ENCODE measurements around the gene LITAF.
"Not testable (repeated sequence)": the region's sequence is repeated elsewhere in the genome, so short reads cannot be mapped to it uniquely, and the experiment has no call there.

The LITAF gene

GRCh38 chr16:11580451-11581086 lies 6.2 kb downstream of the LITAF start:
- FAIRE-seq = no peak
- TF ChIP-seq POU2F2 (IDR thresholded peaks at IDR 0.05; ENCODE audit: low read depth, low read length) = no peak
- TF ChIP-seq POLR2A (IDR thresholded peaks at IDR 0.05; ENCODE audit: low read depth, low read length) = no peak
- TF ChIP-seq POLR2AphosphoS5 (IDR thresholded peaks at IDR 0.05; ENCODE audit: low read depth, low read length) = no peak
- TF ChIP-seq PAX5 (IDR thresholded peaks at IDR 0.05; ENCODE audit: insufficient read depth, low read length, severe bottlenecking) = no peak
- no peak for TF ChIP-seq TAF1 (IDR thresholded peaks at IDR 0.05; ENCODE audit: low read depth, low read length)
- TF ChIP-seq SPI1 (IDR thresholded peaks at IDR 0.05; ENCODE audit: low read depth, low read length) = no peak

GRCh38 chr16:11577290-11577660 lies 9.4 kb downstream of the LITAF start:
- DNase-seq (ENCODE audit: insufficient read length, low spot score); FAIRE-seq: not testable (repeated sequence)

More at GRCh38 chr16:11580451-11581086, 6.2 kb downstream of the LITAF start:
- DNase-seq (ENCODE audit: insufficient read length, low spot score) = no peak

GRCh38 chr16:11576427-11577289 lies 10.1 kb downstream of the LITAF start:
- no peak for TF ChIP-seq POLR2AphosphoS5 (IDR thresholded peaks at IDR 0.05; ENCODE audit: low read depth, low read length)
- peak; percentile 78 for TF ChIP-seq SPI1 (IDR thresholded peaks at IDR 0.05; ENCODE audit: low read depth, low read length)
- no peak for FAIRE-seq
- DNase-seq (ENCODE audit: insufficient read length, low spot score) = no peak

- TF ChIP-seq SPI1 (IDR thresholded peaks at IDR 0.05; ENCODE audit: low read depth, low read length) = no peak
- no peak for TF ChIP-seq POU2F2 (IDR thresholded peaks at IDR 0.05; ENCODE audit: low read depth, low read length)
- no peak for TF ChIP-seq POLR2AphosphoS5 (IDR thresholded peaks at IDR 0.05; ENCODE audit: low read depth, low read length)
- TF ChIP-seq TAF1 (IDR thresholded peaks at IDR 0.05; ENCODE audit: low read depth, low read length) = no peak
- DNase-seq (ENCODE audit: insufficient read length, low spot score) (no peak), FAIRE-seq (no peak)
These were observed 11.5 kb downstream of the LITAF start for GRCh38 chr16:11575223-11575589.

- peak; percentile 88 for FAIRE-seq
These were observed 14.3 kb downstream of the LITAF start for GRCh38 chr16:11572301-11572995.

GRCh38 chr16:11571549-11571948 lies 15.2 kb downstream of the LITAF start:
- FAIRE-seq (no peak), DNase-seq (ENCODE audit: insufficient read length, low spot score) (no peak)
- TF ChIP-seq POLR2AphosphoS5 (IDR thresholded peaks at IDR 0.05; ENCODE audit: low read depth, low read length) (no peak), PAX5 (IDR thresholded peaks at IDR 0.05; ENCODE audit: insufficient read depth, low read length, severe bottlenecking) (no peak), POU2F2 (IDR thresholded peaks at IDR 0.05; ENCODE audit: low read depth, low read length) (no peak), POLR2A (IDR thresholded peaks at IDR 0.05; ENCODE audit: low read depth, low read length) (no peak), TAF1 (IDR thresholded peaks at IDR 0.05; ENCODE audit: low read depth, low read length) (no peak)

More at GRCh38 chr16:11572301-11572995, 14.3 kb downstream of the LITAF start:
- no peak for DNase-seq (ENCODE audit: insufficient read length, low spot score)
- no peak for TF ChIP-seq POU2F2 (IDR thresholded peaks at IDR 0.05; ENCODE audit: low read depth, low read length)
- TF ChIP-seq POLR2A (IDR thresholded peaks at IDR 0.05; ENCODE audit: low read depth, low read length) = no peak
- no peak for TF ChIP-seq PAX5 (IDR thresholded peaks at IDR 0.05; ENCODE audit: insufficient read depth, low read length, severe bottlenecking)
- TF ChIP-seq POLR2AphosphoS5 (IDR thresholded peaks at IDR 0.05; ENCODE audit: low read depth, low read length) = no peak

GRCh38 chr16:11570806-11571205 lies 15.9 kb downstream of the LITAF start:
- no peak for FAIRE-seq
- no peak for TF ChIP-seq PAX5 (IDR thresholded peaks at IDR 0.05; ENCODE audit: insufficient read depth, low read length, severe bottlenecking)
- no peak for TF ChIP-seq SPI1 (IDR thresholded peaks at IDR 0.05; ENCODE audit: low read depth, low read length)
- no peak for TF ChIP-seq POLR2A (IDR thresholded peaks at IDR 0.05; ENCODE audit: low read depth, low read length)
- no peak for TF ChIP-seq POLR2AphosphoS5 (IDR thresholded peaks at IDR 0.05; ENCODE audit: low read depth, low read length)
- no peak for TF ChIP-seq TAF1 (IDR thresholded peaks at IDR 0.05; ENCODE audit: low read depth, low read length)
- no peak for TF ChIP-seq POU2F2 (IDR thresholded peaks at IDR 0.05; ENCODE audit: low read depth, low read length)
- no peak for DNase-seq (ENCODE audit: insufficient read length, low spot score)

GRCh38 chr16:11570258-11570657 lies 16.5 kb downstream of the LITAF start:
- DNase-seq (ENCODE audit: insufficient read length, low spot score) (no peak), FAIRE-seq (no peak)
- TF ChIP-seq POLR2AphosphoS5 (IDR thresholded peaks at IDR 0.05; ENCODE audit: low read depth, low read length) (no peak), PAX5 (IDR thresholded peaks at IDR 0.05; ENCODE audit: insufficient read depth, low read length, severe bottlenecking) (no peak)

GRCh38 chr16:11566398-11566797 lies 20.3 kb downstream of the LITAF start:
- DNase-seq (ENCODE audit: insufficient read length, low spot score) (no peak), FAIRE-seq (no peak)
- TF ChIP-seq SPI1 (IDR thresholded peaks at IDR 0.05; ENCODE audit: low read depth, low read length) (no peak), POLR2AphosphoS5 (IDR thresholded peaks at IDR 0.05; ENCODE audit: low read depth, low read length) (no peak), POLR2A (IDR thresholded peaks at IDR 0.05; ENCODE audit: low read depth, low read length) (no peak), TAF1 (IDR thresholded peaks at IDR 0.05; ENCODE audit: low read depth, low read length) (no peak), PAX5 (IDR thresholded peaks at IDR 0.05; ENCODE audit: insufficient read depth, low read length, severe bottlenecking) (no peak), POU2F2 (IDR thresholded peaks at IDR 0.05; ENCODE audit: low read depth, low read length) (no peak)

GRCh38 chr16:11565665-11566064 lies 21.1 kb downstream of the LITAF start:
- no peak for FAIRE-seq
- DNase-seq (ENCODE audit: insufficient read length, low spot score) = no peak
- TF ChIP-seq TAF1 (IDR thresholded peaks at IDR 0.05; ENCODE audit: low read depth, low read length) (no peak), POU2F2 (IDR thresholded peaks at IDR 0.05; ENCODE audit: low read depth, low read length) (no peak), POLR2A (IDR thresholded peaks at IDR 0.05; ENCODE audit: low read depth, low read length) (no peak), POLR2AphosphoS5 (IDR thresholded peaks at IDR 0.05; ENCODE audit: low read depth, low read length) (no peak), SPI1 (IDR thresholded peaks at IDR 0.05; ENCODE audit: low read depth, low read length) (no peak), PAX5 (IDR thresholded peaks at IDR 0.05; ENCODE audit: insufficient read depth, low read length, severe bottlenecking) (no peak)

Data from GM12891 (cell line).